ENCODE measurements around the gene CD79A. TPM values are rescaled to one million over a fixed set of nuclear protein-coding genes. Genes with fewer than 3 reads are reported as not detected.

The CD79A gene
- total and polyA plus RNA-seq, 2 donors (not counting 3 experiments of a cell fraction or from before 2014, with no cell fraction given) = 0.32 TPM; not detected in 1

DNA sequence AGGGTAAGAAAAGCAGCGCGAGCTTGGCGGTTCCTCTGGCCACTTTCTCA lies 32.3 kb upstream of the CD79A start, which contains the start of gene DMRTC2:
TSS of gene DMRTC2 (plus strand) at position 42 of the 50 bp plus-strand sequence. CDS start 2,387 bp downstream, outside the sequence.
- intact Hi-C loops (cut with micrococcal nuclease) = no loop called here
- no peaks in the 10 kb centered on the region for H3K9me1 ChIP-seq (replicated peaks; ENCODE audit: control insufficient read depth, extremely low read depth, insufficient read depth, low read length)
- no peak within 1 kb of the TSS for H3K4me2 ChIP-seq (ENCODE audit: insufficient read depth, low read length)
- dilution Hi-C loops (cut with MboI; ENCODE audit: extremely low pct_ligation_motif_present, low sequenced_read_pairs) = no loop called here
- no peak within 1 kb of the TSS for H3K27ac ChIP-seq (ENCODE audit: insufficient read depth, low read depth, low read length)
- H3K4me1 ChIP-seq (ENCODE audit: control insufficient read depth, extremely low read depth, insufficient read depth, low read length) = no peaks in the 10 kb centered on the region
- no peaks in the 10 kb centered on the region for H3K79me2 ChIP-seq (ENCODE audit: control insufficient read depth, insufficient read depth, low read length)
- no TSS peak for BruUV-seq (replicated peaks)
- ChIA-PET POLR2A (no interaction called here), CTCF (no interaction called here)
- H4K20me1 ChIP-seq (replicated peaks; ENCODE audit: control insufficient read depth, extremely low read depth, insufficient read depth, low read length) = no peaks in the 10 kb centered on the region
- H3K9me3 ChIP-seq (replicated peaks; ENCODE audit: control insufficient read depth, insufficient read depth, low read length) = no peaks in the 10 kb centered on the region
- no peaks in the 10 kb centered on the region for H3K27me3 ChIP-seq (ENCODE audit: control insufficient read depth in 2 of 2, insufficient read depth in 2 of 2, low read length in 2 of 2)
- TF ChIP-seq MAX (IDR thresholded peaks at IDR 0.05; ENCODE audit: insufficient read depth, insufficient read length) (no peak), GATA2 (IDR thresholded peaks at IDR 0.05; ENCODE audit: insufficient read depth, insufficient read length, low read depth, low read length) (no peak), POLR2AphosphoS5 (IDR thresholded peaks at IDR 0.05; ENCODE audit: insufficient read depth, low read depth, low read length) (no peak), JUN (IDR thresholded peaks at IDR 0.05; ENCODE audit: borderline replicate concordance, insufficient read depth, insufficient read length, low read depth) (no peak), MYC (IDR thresholded peaks at IDR 0.05; ENCODE audit: low read depth, low read length) (no peak), EZH2 (IDR thresholded peaks at IDR 0.05; ENCODE audit: borderline replicate concordance, low read depth, low read length, severe bottlenecking) (no peak), CTCF (IDR thresholded peaks at IDR 0.05; ENCODE audit: extremely low read depth in 1 of 2, insufficient read depth in 1 of 2, low read depth in 1 of 2, low read length in 2 of 2) (no peak), POLR2A (IDR thresholded peaks at IDR 0.05; ENCODE audit: low read depth, low read length) (no peak), FOS (IDR thresholded peaks at IDR 0.05; ENCODE audit: borderline replicate concordance, insufficient read depth, low read length) (no peak)
- no peak within 1 kb of the TSS for H3K9ac ChIP-seq (replicated peaks; ENCODE audit: extremely low read depth, insufficient read depth, low read length)
- no peaks in the 10 kb centered on the region for H3K36me3 ChIP-seq (ENCODE audit: control insufficient read depth in 2 of 2, extremely low read depth in 1 of 2, insufficient read depth in 2 of 2, low read length in 2 of 2)
- DNase-seq (ENCODE audit: low read depth, low spot score) (no peak), FAIRE-seq (no peak)
- no peak within 1 kb of the TSS for H2AFZ ChIP-seq (ENCODE audit: low read depth, low read length)
- H3K4me3 ChIP-seq (replicated peaks in 1 of 3; ENCODE audit: insufficient read depth in 1 of 3, low read depth in 1 of 3, low read length in 3 of 3) = no peak within 1 kb of the TSS
